GM23248 (cell line): ENCODE results near the gene MTSS2.

ENCODE experiments used
- EZH2 ChIP-seq: fragments of 200-600 bp; sonication (generic); IDR thresholded peaks from 2 replicates; pipeline ENCODE4 v1.6.1; 2018; ENCODE audit warnings: antibody characterized with exemption, mild to moderate bottlenecking; ENCODE audit not compliant: insufficient read depth, poor library complexity, severe bottlenecking
- EZH2phosphoT487 ChIP-seq: fragments of 200-600 bp; sonication (generic); IDR thresholded peaks from 2 replicates; pipeline ENCODE4 v1.6.1; 2018; ENCODE audit warnings: antibody characterized with exemption, moderate library complexity, mild to moderate bottlenecking, low read depth; ENCODE audit not compliant: insufficient read depth

- TF ChIP-seq EZH2phosphoT487 = no peak
- TF ChIP-seq EZH2 = no peak
Observed at GRCh38 chr16:70691223-70692129, 5.6 kb upstream of the MTSS2 start.
